ENCODE measurements around the gene TTC6. TPM values are rescaled to one million over a fixed set of nuclear protein-coding genes. Genes with fewer than 3 reads are reported as not detected.
A peak's percentile ranks its signal among the peaks of the same experiment; 100 is the strongest.

Gene TTC6
- total RNA-seq, 2 experiments from 2014 or later = not detected

GRCh38 chr14:37591311-37591940 lies 4.0 kb upstream of the TTC6 start:
- peaks cover 12% of the 10 kb centered on the region for H3K4me1 Mint-ChIP-seq (ENCODE audit: low read depth)
- peaks cover 7% of the 10 kb centered on the region for H3K36me3 Mint-ChIP-seq (ENCODE audit: low read depth)
- no peak overlapping the region for H3K27ac Mint-ChIP-seq
- H3K27me3 Mint-ChIP-seq = peaks cover 69% of the 10 kb centered on the region
- ChIA-PET POLR2A (no interaction called here), CTCF (no interaction called here)
- H3K9me3 Mint-ChIP-seq = peaks cover 8% of the 10 kb centered on the region
- intact Hi-C loops (cut with micrococcal nuclease) = loop anchor here (10.0 kb wide), 1 partner anchor 937 kb away; no protein-coding TSS in a partner anchor
- no peak overlapping the region for H3K4me3 Mint-ChIP-seq
- ATAC-seq = no peak
- no peak for DNase-seq
- TF ChIP-seq, protein P1, sequence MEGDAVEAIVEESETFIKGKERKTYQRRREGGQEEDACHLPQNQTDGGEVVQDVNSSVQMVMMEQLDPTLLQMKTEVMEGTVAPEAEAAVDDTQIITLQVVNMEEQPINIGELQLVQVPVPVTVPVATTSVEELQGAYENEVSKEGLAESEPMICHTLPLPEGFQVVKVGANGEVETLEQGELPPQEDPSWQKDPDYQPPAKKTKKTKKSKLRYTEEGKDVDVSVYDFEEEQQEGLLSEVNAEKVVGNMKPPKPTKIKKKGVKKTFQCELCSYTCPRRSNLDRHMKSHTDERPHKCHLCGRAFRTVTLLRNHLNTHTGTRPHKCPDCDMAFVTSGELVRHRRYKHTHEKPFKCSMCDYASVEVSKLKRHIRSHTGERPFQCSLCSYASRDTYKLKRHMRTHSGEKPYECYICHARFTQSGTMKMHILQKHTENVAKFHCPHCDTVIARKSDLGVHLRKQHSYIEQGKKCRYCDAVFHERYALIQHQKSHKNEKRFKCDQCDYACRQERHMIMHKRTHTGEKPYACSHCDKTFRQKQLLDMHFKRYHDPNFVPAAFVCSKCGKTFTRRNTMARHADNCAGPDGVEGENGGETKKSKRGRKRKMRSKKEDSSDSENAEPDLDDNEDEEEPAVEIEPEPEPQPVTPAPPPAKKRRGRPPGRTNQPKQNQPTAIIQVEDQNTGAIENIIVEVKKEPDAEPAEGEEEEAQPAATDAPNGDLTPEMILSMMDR (IDR thresholded peaks at IDR 0.05) = no peak

- DNase-seq (no peak), ATAC-seq (no peak)
- H3K9me3 Mint-ChIP-seq = peaks cover 9% of the 10 kb centered on the region
- TF ChIP-seq, protein P1 (IDR thresholded peaks at IDR 0.05) = no peak
- H3K27me3 Mint-ChIP-seq = peaks cover 72% of the 10 kb centered on the region
- H3K4me1 Mint-ChIP-seq (ENCODE audit: low read depth) = peaks cover 14% of the 10 kb centered on the region
- CTCF ChIA-PET = no interaction called here
- intact Hi-C loops (cut with micrococcal nuclease) = loop anchor here (10.0 kb wide), 1 partner anchor 937 kb away; no protein-coding TSS in a partner anchor
- POLR2A ChIA-PET = no interaction called here
- H3K4me3 Mint-ChIP-seq = no peak overlapping the region
- H3K36me3 Mint-ChIP-seq (ENCODE audit: low read depth) = peaks cover 7% of the 10 kb centered on the region
- H3K27ac Mint-ChIP-seq = no peak overlapping the region
Observed at GRCh38 chr14:37591941-37592481, 3.4 kb upstream of the TTC6 start.

- Mint-ChIP-seq H3K36me3 (ENCODE audit: low read depth) (peaks cover 7% of the 10 kb centered on the region), H3K4me3 (no peak overlapping the region), H3K9me3 (peaks cover 12% of the 10 kb centered on the region), H3K27ac (no peak overlapping the region), H3K4me1 (ENCODE audit: low read depth) (peaks cover 16% of the 10 kb centered on the region), H3K27me3 (peaks cover 71% of the 10 kb centered on the region)
- ChIA-PET POLR2A (interaction anchor here (0.6 kb wide), 1 partner anchor 319 kb away, joined by 3 read pairs; no protein-coding TSS in a partner anchor), CTCF (interaction anchor here (1.0 kb wide), 1 partner anchor 12 kb away, joined by 3 read pairs; no protein-coding TSS in a partner anchor)
- DNase-seq = no peak
- no peak for ATAC-seq
- intact Hi-C loops (cut with micrococcal nuclease) = loop anchor here (10.0 kb wide), 1 partner anchor 938 kb away; no protein-coding TSS in a partner anchor
- TF ChIP-seq, protein P1 (IDR thresholded peaks at IDR 0.05) = no peak
Observed at GRCh38 chr14:37592482-37593408, 2.7 kb upstream of the TTC6 start.

DNA sequence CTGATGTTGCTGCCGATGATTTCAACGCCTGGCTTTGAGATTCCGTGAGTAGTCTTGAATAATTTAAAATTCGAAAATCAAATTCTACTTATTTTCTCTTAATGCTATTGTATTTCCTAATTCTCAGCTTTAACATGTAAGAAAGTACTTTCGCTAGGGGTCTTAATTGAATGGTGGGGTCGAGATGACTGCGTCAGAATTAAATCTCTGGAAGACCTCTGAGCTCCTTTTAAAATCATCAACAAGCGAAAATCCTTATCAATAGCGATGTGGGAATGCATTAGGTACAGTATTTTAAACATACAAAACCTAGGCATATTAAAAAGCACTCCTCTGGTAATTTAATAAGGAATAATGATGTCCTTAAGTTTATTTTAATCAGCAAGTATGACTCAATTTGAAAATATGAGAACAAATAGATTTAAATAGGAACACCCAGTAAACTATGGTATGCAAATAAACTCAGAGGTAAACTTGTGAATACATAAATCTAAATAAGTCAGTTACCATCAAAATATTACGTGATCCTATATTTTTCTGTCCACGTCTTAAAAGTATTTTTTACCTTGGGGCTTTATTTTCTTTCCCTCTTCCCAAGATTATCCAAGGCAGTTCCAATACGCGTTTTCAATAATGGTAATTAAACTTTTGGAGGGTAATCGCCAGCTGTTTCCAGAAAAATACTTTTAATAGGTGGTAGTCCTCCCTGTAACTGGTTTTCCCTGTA lies 1.8 kb upstream of the TTC6 start:
- TF ChIP-seq, protein P1 (IDR thresholded peaks at IDR 0.05) = no peak
- ChIA-PET POLR2A (interaction anchor here (0.6 kb wide), 2 partner anchors 142 to 319 kb away, joined by 3 read pairs; no protein-coding TSS in a partner anchor), CTCF (interaction anchor here (1.0 kb wide), 1 partner anchor 13 kb away, joined by 3 read pairs; no protein-coding TSS in a partner anchor)
- H3K4me3 Mint-ChIP-seq = peak overlapping the region; percentile 53
- peaks cover 16% of the 10 kb centered on the region for H3K4me1 Mint-ChIP-seq (ENCODE audit: low read depth)
- ATAC-seq = no peak
- DNase-seq = no peak
- peak overlapping the region; percentile 66 for H3K27ac Mint-ChIP-seq
- peaks cover 12% of the 10 kb centered on the region for H3K36me3 Mint-ChIP-seq (ENCODE audit: low read depth)
- peaks cover 72% of the 10 kb centered on the region for H3K27me3 Mint-ChIP-seq
- H3K9me3 Mint-ChIP-seq = peaks cover 12% of the 10 kb centered on the region
- intact Hi-C loops (cut with micrococcal nuclease) = loop anchor here (10.0 kb wide), 1 partner anchor 939 kb away; no protein-coding TSS in a partner anchor
